Stimulated activated CD4-positive, alpha-beta T cell treated with anti-CD3 and anti-CD28 coated beads, Interleukin-15, amount 100 ng/mL, for 1 hour (primary cell): ENCODE data around the gene KRTAP4-16.
"Not testable (repeated sequence)": the region's sequence is repeated elsewhere in the genome, so short reads cannot be mapped to it uniquely, and the experiment has no call there.

Experiments
- DNase-seq, 2 donors: peaks; one replicate each; pipeline ENCODE4 v3.0.0-alpha.2; 2020; ENCODE audit warnings: low read depth in 1 of 2, low spot score in 1 of 2

Gene KRTAP4-16

GRCh38 chr17:41101586-41102259 is at the start of gene KRTAP4-16:
TSS of gene KRTAP4-16 (minus strand) at chr17:41102209. CDS start at chr17:41102209, 0 bp downstream.
- no peak for DNase-seq

GRCh38 chr17:41151525-41151924 is 49.5 kb upstream of the KRTAP4-16 start:
- no peak for DNase-seq

- no peak for DNase-seq
Measured at GRCh38 chr17:41150026-41150425, 48.0 kb upstream of the KRTAP4-16 start.

GRCh38 chr17:41149652-41149985 is 47.6 kb upstream of the KRTAP4-16 start, which contains the start of gene KRTAP4-5:
TSS of gene KRTAP4-5 (minus strand) at chr17:41149825. CDS start at chr17:41149767, 58 bp downstream.
- no peak for DNase-seq

GRCh38 chr17:41148971-41149651 is 47.1 kb upstream of the KRTAP4-16 start:
- not testable (repeated sequence) for DNase-seq

- DNase-seq = no peak
Measured at GRCh38 chr17:41147531-41148204, 45.7 kb upstream of the KRTAP4-16 start.

- DNase-seq = no peak
Measured at GRCh38 chr17:41145261-41145660, 43.3 kb upstream of the KRTAP4-16 start.

GRCh38 chr17:41144846-41145245 is 42.8 kb upstream of the KRTAP4-16 start:
- DNase-seq = no peak

GRCh38 chr17:41141361-41141760 is 39.4 kb upstream of the KRTAP4-16 start:
- no peak for DNase-seq

GRCh38 chr17:41140360-41141131 is 38.5 kb upstream of the KRTAP4-16 start, which contains the start of gene KRTAP4-6:
TSS of gene KRTAP4-6 (minus strand) at chr17:41140544. CDS start at chr17:41140487, 57 bp downstream.
- DNase-seq = no peak

GRCh38 chr17:41139865-41140264 is 37.9 kb upstream of the KRTAP4-16 start:
- not testable (repeated sequence) for DNase-seq

GRCh38 chr17:41133880-41134735 is 32.1 kb upstream of the KRTAP4-16 start:
- DNase-seq = no peak

GRCh38 chr17:41131979-41132378 is 30.0 kb upstream of the KRTAP4-16 start:
- DNase-seq = no peak

GRCh38 chr17:41127371-41127770 is 25.4 kb upstream of the KRTAP4-16 start:
- DNase-seq = no peak

- no peak for DNase-seq
Measured at GRCh38 chr17:41126412-41126811, 24.4 kb upstream of the KRTAP4-16 start.

- DNase-seq = no peak
Measured at GRCh38 chr17:41125064-41125463, 23.1 kb upstream of the KRTAP4-16 start.

GRCh38 chr17:41123991-41124371 is 22.0 kb upstream of the KRTAP4-16 start, which contains the start of gene KRTAP4-12:
TSS of gene KRTAP4-12 (minus strand) at chr17:41124182. CDS start at chr17:41124122, 60 bp downstream.
- DNase-seq = not testable (repeated sequence)

- DNase-seq = not testable (repeated sequence)
Measured at GRCh38 chr17:41123292-41123990, 21.4 kb upstream of the KRTAP4-16 start.

- no peak for DNase-seq
Measured at GRCh38 chr17:41121742-41122141, 19.7 kb upstream of the KRTAP4-16 start.
